Vagina (tissue), 2 donors: ENCODE results near the gene C10orf71.

Experiments used
- POLR2A ChIP-seq, 2 donors: fragments of 450-650 bp; IDR thresholded peaks; one replicate each; pipeline ENCODE4 v1.6.1; 2017; ENCODE audit warnings: antibody characterized with exemption in 2 of 2, mild to moderate bottlenecking in 2 of 2, moderate library complexity in 2 of 2
- TF ChIP-seq, protein P1 (sequence below), 3 experiments: fragments of 450-650 bp in 2 of 3; fragments of 200-600 bp in 1 of 3; sonication (generic) in 1 of 3; IDR thresholded peaks; one replicate each; pipeline ENCODE4 v1.5.1; 2017 to 2019; ENCODE audit warnings: antibody characterized with exemption in 3 of 3, mild to moderate bottlenecking in 2 of 3, moderate library complexity in 2 of 3

DNA sequence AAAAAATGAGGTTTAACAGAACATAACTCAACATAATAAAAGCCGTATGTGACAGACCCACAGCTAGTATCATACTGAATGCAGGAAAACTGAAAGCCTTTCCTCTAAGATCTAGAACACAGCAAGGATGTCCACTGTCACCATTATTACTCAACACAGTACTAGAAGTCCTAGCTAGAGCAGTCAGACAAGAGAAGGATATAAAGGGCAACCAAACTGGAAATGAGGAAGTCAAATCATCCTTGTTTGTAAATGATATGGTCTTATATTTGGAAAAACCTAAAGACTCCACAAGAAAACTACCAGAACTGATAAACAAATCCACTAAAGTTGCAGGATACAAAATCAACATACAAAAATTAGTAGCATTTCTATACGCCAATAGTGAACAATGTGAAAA, 45.9 kb downstream of the C10orf71 start:
- TF ChIP-seq, protein P1, sequence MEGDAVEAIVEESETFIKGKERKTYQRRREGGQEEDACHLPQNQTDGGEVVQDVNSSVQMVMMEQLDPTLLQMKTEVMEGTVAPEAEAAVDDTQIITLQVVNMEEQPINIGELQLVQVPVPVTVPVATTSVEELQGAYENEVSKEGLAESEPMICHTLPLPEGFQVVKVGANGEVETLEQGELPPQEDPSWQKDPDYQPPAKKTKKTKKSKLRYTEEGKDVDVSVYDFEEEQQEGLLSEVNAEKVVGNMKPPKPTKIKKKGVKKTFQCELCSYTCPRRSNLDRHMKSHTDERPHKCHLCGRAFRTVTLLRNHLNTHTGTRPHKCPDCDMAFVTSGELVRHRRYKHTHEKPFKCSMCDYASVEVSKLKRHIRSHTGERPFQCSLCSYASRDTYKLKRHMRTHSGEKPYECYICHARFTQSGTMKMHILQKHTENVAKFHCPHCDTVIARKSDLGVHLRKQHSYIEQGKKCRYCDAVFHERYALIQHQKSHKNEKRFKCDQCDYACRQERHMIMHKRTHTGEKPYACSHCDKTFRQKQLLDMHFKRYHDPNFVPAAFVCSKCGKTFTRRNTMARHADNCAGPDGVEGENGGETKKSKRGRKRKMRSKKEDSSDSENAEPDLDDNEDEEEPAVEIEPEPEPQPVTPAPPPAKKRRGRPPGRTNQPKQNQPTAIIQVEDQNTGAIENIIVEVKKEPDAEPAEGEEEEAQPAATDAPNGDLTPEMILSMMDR (IDR thresholded peaks at IDR 0.05) = no peak
- TF ChIP-seq POLR2A (IDR thresholded peaks at IDR 0.05) = no peak
